SK-N-SH treated with all-trans-retinoic acid at 6 μM for 48 hours (cell line): ENCODE results near the gene COL24A1.

Experiments
- ATAC-seq: fragments of 200-7000 bp; cut with Tn5 transposase; 3 replicates; pipeline ENCODE4 v1.9.1; 2020; ENCODE audit warnings: mild to moderate bottlenecking, moderate library complexity
- ARNTL ChIP-seq: fragments of 450-650 bp; formaldehyde crosslinking; IDR thresholded peaks from 2 replicates; pipeline ENCODE4 v1.5.0; 2020; ENCODE audit warnings: low read depth, mild to moderate bottlenecking, moderate library complexity, borderline replicate concordance
- BACH2 ChIP-seq: fragments of 250-450 bp; sonication (Bioruptor Pico); IDR thresholded peaks from 2 replicates; pipeline ENCODE4 v1.9.0; 2021; ENCODE audit warnings: mild to moderate bottlenecking, borderline replicate concordance
- CREB5 ChIP-seq: fragments of 250-450 bp; sonication (Bioruptor Pico); IDR thresholded peaks from 2 replicates; pipeline ENCODE4 v1.5.1; 2020; ENCODE audit warnings: low read depth, mild to moderate bottlenecking, moderate library complexity
- CSDC2 ChIP-seq: fragments of 250-450 bp; sonication (Bioruptor Pico); IDR thresholded peaks from 2 replicates; pipeline ENCODE4 v1.5.0; 2020; ENCODE audit warnings: mild to moderate bottlenecking, moderate library complexity
- ESRRG ChIP-seq: fragments of 250-450 bp; sonication (Bioruptor Pico); IDR thresholded peaks from 2 replicates; pipeline ENCODE4 v1.6.1; 2021; ENCODE audit warnings: mild to moderate bottlenecking
- GLIS3 ChIP-seq: fragments of 250-450 bp; sonication (Bioruptor Pico); IDR thresholded peaks from 2 replicates; pipeline ENCODE4 v1.5.0; 2020; ENCODE audit warnings: mild to moderate bottlenecking, moderate library complexity
- ISL1 ChIP-seq: fragments of 250-450 bp; sonication (Bioruptor Pico); IDR thresholded peaks from 2 replicates; pipeline ENCODE4 v2.1.2; 2022; ENCODE audit warnings: mild to moderate bottlenecking, moderate library complexity
- POU6F1 ChIP-seq: fragments of 250-450 bp; sonication (Bioruptor Pico); IDR thresholded peaks from 2 replicates; pipeline ENCODE4 v1.8.0; 2021; ENCODE audit warnings: low read depth, mild to moderate bottlenecking, moderate library complexity, borderline replicate concordance
- PPARA ChIP-seq: fragments of 250-450 bp; sonication (Bioruptor Pico); IDR thresholded peaks from 2 replicates; pipeline ENCODE4 v1.5.0; 2020; ENCODE audit warnings: mild to moderate bottlenecking, borderline replicate concordance
- RARB ChIP-seq: fragments of 250-450 bp; sonication (Bioruptor Pico); IDR thresholded peaks from 2 replicates; pipeline ENCODE4 v1.8.0; 2021; ENCODE audit warnings: mild to moderate bottlenecking, moderate library complexity
- SNAI2 ChIP-seq: fragments of 250-450 bp; sonication (Bioruptor Pico); IDR thresholded peaks from 2 replicates; pipeline ENCODE4 v1.5.0; 2020; ENCODE audit warnings: mild to moderate bottlenecking, moderate library complexity
- TCF4 ChIP-seq: fragments of 250-450 bp; sonication (Bioruptor Pico); IDR thresholded peaks from 2 replicates; pipeline ENCODE4 v1.8.0; 2021; ENCODE audit warnings: mild to moderate bottlenecking, moderate library complexity, borderline replicate concordance
- TOX ChIP-seq: fragments of 250-450 bp; sonication (Bioruptor Pico); IDR thresholded peaks from 2 replicates; pipeline ENCODE4 v1.8.0; 2021; ENCODE audit warnings: mild to moderate bottlenecking, moderate library complexity, borderline replicate concordance
- ZC3H10 ChIP-seq: fragments of 250-450 bp; sonication (Bioruptor Pico); IDR thresholded peaks from 2 replicates; pipeline ENCODE4 v1.5.1; 2021; ENCODE audit warnings: mild to moderate bottlenecking, moderate library complexity
- ZFP3 ChIP-seq: fragments of 250-450 bp; sonication (Bioruptor Pico); IDR thresholded peaks from 2 replicates; pipeline ENCODE4 v1.5.0; 2020; ENCODE audit warnings: mild to moderate bottlenecking, moderate library complexity
- ZFP30 ChIP-seq: fragments of 450-650 bp; formaldehyde crosslinking; IDR thresholded peaks from 2 replicates; pipeline ENCODE4 v1.5.0; 2022; ENCODE audit warnings: mild to moderate bottlenecking, moderate library complexity
- ZNF565 ChIP-seq: fragments of 450-650 bp; formaldehyde crosslinking; conservative IDR thresholded peaks from 2 replicates; pipeline ENCODE4 v1.5.0; 2020; ENCODE audit warnings: low read depth, mild to moderate bottlenecking, moderate library complexity
- ZNF70 ChIP-seq: fragments of 450-650 bp; formaldehyde crosslinking; IDR thresholded peaks from 2 replicates; pipeline ENCODE4 v1.5.0; 2020; ENCODE audit warnings: mild to moderate bottlenecking, moderate library complexity
- ZNF8 ChIP-seq: fragments of 450-650 bp; formaldehyde crosslinking; IDR thresholded peaks from 2 replicates; pipeline ENCODE4 v1.5.0; 2020; ENCODE audit warnings: mild to moderate bottlenecking, moderate library complexity
- TF ChIP-seq, protein P1 (sequence below): fragments of 250-450 bp; sonication (Bioruptor Pico); IDR thresholded peaks from 2 replicates; pipeline ENCODE4 v1.5.1; 2021; ENCODE audit warnings: mild to moderate bottlenecking, moderate library complexity

The COL24A1 gene

GRCh38 chr1:86194491-86195034, 38.0 kb upstream of the COL24A1 start:
- ATAC-seq: no peak
- no peak for TF ChIP-seq POU6F1 (CRISPR knock-in tag)
- no peak for TF ChIP-seq ZFP3 (CRISPR knock-in tag)
- TF ChIP-seq, protein P1, sequence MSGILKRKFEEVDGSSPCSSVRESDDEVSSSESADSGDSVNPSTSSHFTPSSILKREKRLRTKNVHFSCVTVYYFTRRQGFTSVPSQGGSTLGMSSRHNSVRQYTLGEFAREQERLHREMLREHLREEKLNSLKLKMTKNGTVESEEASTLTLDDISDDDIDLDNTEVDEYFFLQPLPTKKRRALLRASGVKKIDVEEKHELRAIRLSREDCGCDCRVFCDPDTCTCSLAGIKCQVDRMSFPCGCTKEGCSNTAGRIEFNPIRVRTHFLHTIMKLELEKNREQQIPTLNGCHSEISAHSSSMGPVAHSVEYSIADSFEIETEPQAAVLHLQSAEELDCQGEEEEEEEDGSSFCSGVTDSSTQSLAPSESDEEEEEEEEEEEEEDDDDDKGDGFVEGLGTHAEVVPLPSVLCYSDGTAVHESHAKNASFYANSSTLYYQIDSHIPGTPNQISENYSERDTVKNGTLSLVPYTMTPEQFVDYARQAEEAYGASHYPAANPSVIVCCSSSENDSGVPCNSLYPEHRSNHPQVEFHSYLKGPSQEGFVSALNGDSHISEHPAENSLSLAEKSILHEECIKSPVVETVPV: no peak
- no peak for TF ChIP-seq TOX (CRISPR knock-in tag)
- TF ChIP-seq GLIS3 (CRISPR knock-in tag): no peak
- TF ChIP-seq PPARA (CRISPR knock-in tag): no peak
- TF ChIP-seq BACH2: no peak
- TF ChIP-seq CSDC2: no peak
- no peak for TF ChIP-seq ZNF8 (CRISPR knock-in tag)
- TF ChIP-seq TCF4 (CRISPR knock-in tag): no peak
- TF ChIP-seq CREB5: no peak
- no peak for TF ChIP-seq ZC3H10
- no peak for TF ChIP-seq ZNF70 (CRISPR knock-in tag)

GRCh38 chr1:86192417-86192816, 35.8 kb upstream of the COL24A1 start:
- ATAC-seq: no peak
- TF ChIP-seq ZNF8 (CRISPR knock-in tag) (no peak), ZC3H10 (no peak), ISL1 (CRISPR knock-in tag) (no peak), CREB5 (no peak), ZNF70 (CRISPR knock-in tag) (no peak), RARB (CRISPR knock-in tag) (no peak), SNAI2 (no peak), ZFP3 (CRISPR knock-in tag) (no peak), BACH2 (no peak), TOX (CRISPR knock-in tag) (no peak), TCF4 (CRISPR knock-in tag) (no peak), ARNTL (CRISPR knock-in tag) (no peak), CSDC2 (no peak), GLIS3 (CRISPR knock-in tag) (no peak), ZNF565 (CRISPR knock-in tag) (no peak)
- TF ChIP-seq, protein P1: no peak

DNA sequence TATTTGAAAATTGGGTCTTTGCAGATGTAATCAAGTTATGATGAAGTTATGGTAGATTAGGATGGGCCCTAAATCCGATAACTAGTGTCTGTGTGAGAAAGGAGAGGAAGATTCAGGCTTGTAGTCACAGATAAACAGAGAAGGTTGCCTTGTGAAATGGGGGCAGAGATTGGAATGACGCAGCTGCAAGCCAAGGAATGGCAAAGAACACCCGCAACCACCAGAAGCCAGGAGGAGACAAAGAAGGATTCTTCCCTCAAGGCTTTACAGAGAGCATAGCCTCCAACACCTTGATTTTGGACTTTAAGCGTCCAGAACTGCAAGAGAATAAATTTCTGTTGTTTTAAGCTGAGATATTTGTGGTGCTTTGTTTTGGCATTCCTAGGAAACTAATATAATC, 35.4 kb upstream of the COL24A1 start:
- ATAC-seq: no peak
- TF ChIP-seq TOX (CRISPR knock-in tag): no peak
- TF ChIP-seq ESRRG (CRISPR knock-in tag): no peak
- TF ChIP-seq ZNF70 (CRISPR knock-in tag): no peak
- no peak for TF ChIP-seq ZFP3 (CRISPR knock-in tag)
- TF ChIP-seq ZC3H10: no peak
- no peak for TF ChIP-seq POU6F1 (CRISPR knock-in tag)

DNA sequence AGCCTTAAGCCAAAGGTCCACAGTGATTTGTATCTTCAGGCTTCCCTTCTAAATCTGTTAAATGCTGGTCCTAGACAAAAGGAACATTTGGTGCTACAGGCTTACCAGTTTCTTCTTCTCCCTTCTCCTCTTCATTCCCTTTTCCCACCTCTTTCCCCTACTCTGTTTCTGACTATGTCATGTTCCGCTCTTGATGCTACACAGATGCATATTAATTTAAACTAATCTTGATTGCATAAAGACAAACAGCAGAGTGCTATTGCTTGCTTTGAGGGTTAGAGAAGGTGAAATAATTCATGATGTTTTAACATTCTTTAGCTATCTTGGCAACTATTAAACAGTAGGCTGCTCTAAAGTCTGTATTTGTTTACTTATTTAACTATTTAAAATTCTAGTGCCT, 34.3 kb upstream of the COL24A1 start:
- TF ChIP-seq TOX (CRISPR knock-in tag): no peak
- no peak for TF ChIP-seq CSDC2
- TF ChIP-seq TCF4 (CRISPR knock-in tag): no peak
- no peak for TF ChIP-seq ZFP30 (CRISPR knock-in tag)
- no peak for TF ChIP-seq GLIS3 (CRISPR knock-in tag)
- TF ChIP-seq ZNF70 (CRISPR knock-in tag): no peak
- no peak for TF ChIP-seq ZC3H10
- ATAC-seq: no peak
